NCI-H2227 (cell line): ENCODE measurements around the gene ABHD16B.
"Not testable (repeated sequence)": the region's sequence is repeated elsewhere in the genome, so short reads cannot be mapped to it uniquely, and the experiment has no call there.

ENCODE experiments used
- DNase-seq: peaks from one replicate; lab custom pipeline; 2025; ENCODE audit not compliant: unreplicated experiment; lab: John Stamatoyannopoulos, UW

ABHD16B gene

DNA sequence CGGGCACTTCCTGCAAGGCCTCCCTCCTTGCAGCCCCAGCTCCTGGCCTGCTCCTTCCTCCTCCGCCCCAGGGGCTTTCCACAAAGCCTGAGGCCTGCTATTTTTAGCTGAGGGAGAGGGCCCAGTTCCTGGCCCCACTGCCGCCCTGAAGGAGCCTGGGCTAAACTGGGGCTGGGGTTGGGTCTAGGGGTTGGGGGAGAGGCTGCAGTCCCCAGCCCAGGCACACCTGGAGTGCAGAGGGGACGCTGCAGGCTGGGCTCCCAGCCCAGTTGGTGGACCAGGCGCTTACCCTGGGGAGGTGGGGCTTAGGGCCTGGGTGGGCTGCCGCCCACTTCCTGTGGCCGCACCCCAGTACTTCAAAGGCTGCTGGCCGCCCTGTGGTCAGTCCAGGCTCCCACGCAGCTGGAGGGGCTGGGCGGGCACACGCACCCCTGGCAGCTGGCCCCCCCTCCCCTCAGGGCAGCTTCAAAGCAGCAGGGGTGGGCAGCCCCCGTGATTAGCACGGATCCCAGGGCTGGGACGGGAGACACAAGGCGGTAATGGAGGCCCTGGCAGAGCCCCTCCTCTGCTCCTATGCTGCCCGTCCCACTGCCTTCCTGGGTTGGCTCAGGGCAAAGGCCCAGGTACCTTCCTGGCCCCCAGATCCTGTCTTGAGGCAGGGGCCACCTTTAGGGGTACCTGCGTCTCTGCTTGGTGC lies 7.1 kb upstream of the ABHD16B start:
- no peak for DNase-seq

DNA sequence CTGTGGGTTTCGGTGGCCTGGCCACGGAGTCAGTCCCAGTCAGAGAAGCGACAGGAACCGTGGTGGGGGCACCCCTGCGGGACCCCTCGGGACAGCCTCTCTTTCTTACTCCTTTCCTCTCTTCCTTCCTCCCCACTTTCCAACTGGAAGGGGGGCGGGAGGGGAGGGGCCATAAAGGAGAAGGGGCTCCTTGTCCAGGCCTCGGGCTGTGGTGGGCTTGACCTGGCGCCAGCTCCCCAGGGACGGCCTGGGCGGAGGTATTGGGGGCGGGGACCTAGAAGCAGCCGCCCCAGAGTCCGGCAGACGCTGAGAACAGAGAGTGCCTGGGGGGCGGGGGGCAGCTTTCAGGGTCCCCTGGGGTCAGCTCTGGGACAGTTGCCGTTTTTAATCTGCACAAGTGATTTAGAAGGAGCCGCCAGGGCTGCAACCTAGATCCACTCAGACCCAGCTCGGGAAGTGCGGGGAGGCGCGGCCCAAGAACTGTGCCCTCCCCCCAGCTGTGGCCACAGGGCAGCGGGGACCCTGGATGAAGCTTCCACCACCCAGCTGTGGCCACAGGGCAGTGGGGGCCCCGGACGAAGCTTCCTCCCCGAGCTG lies 6.4 kb upstream of the ABHD16B start:
- DNase-seq: no peak

DNA sequence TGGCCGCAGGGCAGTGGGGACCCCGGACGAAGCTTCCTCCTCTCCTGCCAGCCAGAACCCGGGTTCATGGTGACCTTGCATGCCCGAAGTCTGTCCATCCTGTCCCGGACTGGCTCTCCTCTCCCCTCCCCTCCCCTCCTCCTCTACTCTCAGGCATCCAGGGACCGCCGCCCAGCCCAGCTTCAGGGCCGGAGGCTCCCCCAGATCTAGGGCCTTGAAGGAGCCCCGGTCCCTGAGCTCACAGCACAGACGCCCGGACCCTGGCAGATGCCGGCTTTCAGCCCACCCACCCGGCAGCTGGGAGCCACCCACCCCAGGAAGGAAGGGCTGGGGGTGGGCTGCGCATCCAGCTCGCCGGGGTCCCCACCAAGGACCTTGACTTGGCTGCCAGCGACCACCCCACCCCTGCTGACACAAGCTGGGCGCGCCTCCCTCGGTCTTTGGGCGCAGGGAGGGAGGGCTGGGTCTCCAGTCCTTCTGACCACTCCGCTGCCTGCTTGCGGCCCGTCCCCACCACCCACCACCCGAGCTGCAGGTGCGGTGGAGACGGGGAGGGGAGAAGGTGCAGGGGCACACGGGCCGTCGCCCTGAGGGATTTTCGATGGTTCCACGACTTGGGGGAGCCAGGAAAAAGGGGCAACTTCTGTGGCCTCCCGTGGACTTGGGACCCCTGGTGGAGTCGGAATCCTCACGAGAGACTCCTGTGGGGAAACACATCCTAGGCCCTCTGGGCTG lies 5.8 kb upstream of the ABHD16B start:
- no peak for DNase-seq

DNA sequence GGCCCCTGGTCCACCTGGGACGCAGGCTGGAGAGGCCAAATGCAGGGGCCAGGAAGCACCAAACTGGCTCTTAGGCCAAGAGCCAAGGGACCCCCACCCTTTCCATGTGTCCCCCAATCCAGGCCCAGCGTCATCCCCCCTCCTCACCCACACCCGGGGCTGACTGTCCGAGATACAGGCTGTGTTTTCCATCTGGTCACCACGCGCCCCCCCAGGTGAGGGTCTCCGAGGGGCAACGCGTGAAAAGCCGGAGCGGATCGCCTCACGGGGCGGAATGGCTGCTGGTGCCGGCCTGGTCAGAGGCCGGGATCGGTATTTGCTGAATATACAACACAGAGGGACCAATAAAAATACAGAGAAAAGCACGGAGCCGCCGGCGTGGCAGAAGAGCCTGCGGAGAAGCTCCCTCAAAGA lies 5.2 kb upstream of the ABHD16B start:
- no peak for DNase-seq

DNA sequence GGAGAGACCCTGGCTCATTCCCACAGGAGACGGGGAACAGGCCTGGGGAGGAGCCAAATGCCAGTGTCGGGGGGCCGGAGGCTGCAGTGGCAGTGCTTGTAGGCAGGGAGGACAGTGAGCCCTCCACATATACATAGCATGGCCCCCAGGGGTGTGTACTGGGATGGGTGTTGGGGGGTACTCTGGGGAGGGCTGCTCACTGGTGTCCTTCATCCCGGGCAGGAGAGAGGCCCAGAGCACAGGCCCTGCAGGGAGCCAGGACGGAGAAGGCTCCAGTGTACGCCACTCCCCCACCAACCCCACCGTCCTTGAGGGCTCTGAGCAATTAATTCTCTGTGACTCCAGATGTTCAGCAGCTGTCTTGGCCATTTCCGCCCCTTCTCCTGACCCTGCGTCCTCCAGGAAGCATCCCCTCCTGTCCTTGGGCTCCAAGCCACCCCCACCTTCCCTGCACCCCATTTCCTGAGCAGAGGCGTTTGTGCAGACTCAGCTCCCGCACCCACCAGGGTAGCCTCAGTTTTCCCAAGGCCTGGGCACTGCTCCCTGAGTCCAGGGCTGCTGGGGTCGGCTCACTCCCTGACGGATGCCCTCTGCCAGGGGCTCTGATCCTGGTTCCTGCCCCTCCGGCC lies 3.4 kb upstream of the ABHD16B start:
- DNase-seq: no peak

DNA sequence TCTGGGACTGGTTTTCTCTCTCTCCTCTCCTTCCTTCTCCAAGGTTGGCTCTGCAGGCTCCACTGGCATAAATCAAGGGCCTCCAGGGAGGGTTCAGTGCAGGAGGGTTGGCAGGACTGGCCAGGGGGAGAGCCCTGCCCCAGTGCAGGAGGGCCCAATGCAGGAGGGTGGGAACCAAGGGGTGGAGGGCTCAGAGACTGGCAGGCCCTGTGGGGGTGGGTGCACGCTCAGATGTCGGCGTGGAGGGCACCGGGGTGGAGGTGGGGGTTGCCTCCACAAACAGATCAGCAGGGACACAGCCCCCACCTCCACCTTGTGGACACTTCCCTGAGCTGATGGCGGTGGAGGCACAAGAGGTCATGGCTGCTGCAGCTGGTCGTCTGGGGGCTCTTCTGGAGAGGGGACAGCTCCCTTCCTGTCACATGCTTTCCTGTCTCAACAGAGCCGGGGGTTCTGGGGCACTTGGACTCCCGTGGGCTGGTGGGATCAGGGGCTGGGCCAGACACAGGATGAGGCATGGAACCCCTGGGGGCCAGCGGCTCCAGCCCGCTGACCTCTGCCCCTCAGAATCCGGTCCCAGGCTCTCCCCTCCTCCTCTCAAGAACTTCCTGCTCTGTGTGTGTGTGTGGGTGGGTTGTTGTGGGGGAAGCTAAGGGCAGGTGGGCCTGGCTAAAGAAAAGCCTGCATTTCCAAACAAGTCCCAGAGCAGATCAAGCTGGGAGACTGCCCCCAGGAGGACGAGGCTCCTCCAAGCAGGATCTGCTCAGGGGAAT lies 2.7 kb upstream of the ABHD16B start:
- peak; percentile 32 for DNase-seq

DNA sequence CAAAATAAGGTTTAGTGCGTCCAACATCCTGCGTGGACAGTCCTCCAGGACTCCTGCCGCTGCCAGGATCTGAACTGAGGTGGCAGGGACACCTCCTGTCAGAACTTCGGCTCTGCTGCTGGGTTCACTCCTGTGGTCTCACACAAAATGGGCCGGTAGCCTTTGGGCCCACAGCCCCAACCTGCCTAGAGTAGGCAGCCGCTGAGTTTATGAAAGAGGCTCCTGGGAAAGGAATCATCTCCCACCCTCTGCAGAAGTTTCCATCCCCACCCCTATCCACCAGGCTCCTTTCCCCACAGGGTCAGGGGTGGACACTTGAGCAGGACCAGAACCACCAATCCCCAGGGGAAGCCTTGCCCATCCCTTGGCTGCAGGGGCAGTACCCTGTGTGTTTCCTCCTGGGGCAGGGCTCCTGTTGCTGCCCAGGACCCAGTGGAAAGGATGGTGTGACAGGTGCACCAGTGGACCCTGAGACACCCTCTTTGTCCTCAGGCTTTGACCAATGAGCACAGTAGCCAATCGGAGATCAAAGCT lies 2.1 kb upstream of the ABHD16B start:
- no peak for DNase-seq

DNA sequence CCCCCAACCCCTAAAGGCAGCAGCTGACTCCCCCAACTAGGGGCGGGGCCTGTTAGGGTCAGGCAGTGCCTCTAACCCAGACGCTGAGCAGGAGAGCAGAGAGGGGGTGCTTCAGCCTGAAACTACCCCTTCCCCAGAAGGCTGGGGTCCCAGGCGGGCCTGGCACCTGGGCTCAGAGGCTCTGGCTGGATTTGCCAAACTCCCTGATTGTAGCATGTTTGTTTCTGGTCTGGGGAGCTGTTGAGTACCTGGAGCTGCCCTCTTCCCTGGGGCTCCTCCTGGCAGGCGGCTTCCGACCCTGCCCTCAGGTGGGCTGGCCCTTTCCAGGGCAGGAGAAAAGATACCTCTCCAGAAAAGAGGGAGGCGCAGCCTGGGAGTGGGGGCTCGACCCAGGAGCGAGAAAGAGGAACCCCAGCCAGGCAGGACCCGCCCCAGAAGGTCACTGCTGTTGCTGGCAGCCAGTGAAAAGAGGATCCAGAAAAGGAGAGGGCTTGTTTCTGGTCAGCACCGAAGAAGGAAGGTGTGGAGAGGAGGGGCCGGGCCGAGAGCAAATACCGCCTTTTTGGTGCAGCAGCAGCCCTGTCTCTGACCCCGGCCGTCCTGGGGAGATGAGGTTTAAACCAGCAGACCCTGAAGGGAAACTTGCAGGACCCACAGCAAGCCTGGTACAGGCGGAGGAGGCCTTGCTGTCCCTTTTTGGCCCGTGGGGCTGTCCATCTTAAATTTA lies 810 bp upstream of the ABHD16B start:
- DNase-seq: no peak

DNA sequence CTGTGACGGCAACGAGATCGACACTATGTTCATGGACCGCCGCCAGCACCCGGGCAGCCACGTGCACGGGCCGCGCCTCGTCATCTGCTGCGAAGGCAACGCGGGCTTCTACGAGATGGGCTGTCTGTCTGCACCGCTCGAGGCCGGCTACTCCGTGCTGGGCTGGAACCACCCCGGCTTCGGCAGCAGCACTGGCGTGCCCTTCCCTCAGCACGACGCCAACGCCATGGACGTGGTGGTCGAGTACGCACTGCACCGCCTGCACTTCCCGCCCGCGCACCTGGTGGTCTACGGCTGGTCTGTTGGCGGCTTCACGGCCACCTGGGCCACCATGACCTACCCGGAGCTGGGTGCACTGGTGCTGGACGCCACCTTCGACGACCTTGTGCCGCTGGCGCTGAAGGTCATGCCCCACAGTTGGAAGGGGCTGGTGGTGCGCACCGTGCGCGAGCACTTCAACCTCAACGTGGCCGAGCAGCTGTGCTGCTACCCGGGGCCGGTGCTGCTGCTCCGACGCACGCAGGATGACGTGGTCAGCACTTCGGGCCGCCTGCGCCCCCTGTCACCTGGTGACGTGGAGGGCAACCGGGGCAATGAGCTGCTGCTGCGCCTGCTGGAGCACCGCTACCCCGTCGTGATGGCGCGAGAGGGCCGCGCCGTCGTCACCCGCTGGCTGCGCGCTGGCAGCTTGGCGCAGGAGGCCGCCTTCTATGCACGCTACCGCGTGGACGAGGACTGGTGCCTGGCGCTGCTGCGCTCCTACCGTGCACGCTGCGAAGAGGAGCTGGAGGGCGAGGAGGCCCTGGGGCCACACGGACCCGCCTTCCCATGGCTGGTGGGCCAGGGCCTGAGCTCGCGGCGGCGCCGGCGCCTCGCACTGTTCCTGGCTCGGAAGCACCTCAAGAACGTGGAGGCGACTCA lies 943 bp downstream of the ABHD16B start:
- no peak for DNase-seq

DNA sequence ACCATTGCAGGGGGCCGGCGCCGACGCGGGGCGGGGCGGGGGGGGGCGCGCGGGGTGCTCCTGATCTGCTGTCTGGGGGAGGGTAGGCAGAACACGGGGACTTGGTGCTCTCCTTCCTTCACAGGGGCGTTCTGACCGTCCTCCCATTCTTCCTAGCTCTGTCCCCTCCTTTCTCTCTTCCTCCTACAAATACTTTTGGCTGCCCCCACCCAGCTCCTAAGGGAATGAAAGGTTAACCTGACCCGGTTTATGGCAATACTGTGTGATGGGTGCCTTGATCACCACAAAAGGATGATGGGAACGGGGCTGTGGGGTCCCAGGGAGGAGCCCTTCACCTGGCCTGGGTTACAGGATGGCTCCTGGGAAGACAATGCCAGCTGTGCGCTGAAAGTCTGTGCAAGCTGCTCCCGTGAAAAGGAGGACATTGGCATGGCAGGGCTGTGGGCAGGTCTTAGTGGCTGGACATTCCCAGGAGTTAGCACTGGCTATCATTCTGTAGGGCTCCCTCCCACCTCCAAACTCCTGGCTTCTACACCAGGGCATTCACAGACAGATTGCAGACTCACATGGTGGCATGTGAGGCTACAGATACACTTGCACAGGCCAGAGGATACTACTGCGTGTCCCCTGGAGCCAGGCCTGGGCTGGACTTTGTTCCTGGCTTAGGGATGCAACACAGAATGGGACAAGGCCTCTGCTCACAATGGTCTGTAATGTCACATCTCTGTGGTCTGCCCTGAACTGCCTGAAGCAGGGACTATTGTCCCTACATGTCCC lies 1.9 kb downstream of the ABHD16B start:
- no peak for DNase-seq

DNA sequence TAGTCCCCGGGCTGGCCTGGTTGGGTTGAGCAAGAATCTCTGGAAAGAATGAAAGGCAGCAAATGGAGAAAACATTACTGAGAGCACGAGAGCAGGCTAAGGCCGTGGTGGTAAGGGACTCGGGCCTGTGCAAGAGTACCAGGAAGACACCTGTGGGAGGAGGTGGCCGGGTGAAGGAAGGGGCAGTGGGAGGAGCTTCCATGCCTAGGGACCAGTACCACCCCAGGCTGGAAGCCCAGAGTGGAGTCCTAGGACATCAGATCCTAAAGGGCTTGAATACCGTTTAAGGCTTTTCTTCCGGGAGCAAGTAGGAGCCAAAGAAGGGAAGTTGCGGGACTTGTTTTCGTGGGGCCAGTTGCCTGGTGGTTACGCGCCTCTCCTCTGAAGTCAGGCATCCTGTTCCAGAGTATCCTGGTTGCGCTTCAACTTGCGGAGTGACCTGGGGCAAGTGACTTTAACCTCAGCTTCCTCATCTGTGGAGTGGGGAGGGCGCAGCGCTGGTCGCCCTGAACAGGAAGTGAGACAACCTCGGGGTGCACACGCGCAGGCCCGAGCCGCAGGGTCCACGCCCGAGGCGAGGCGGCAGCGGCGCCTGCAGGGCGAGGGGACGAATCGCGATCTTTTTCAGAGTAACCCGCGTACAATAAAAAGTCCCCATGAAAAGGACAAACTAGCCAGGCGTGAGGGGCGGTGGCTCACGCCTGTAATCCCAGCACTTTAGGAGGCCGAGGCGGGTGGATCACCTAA lies 2.7 kb downstream of the ABHD16B start:
- DNase-seq: peak; percentile 88

DNA sequence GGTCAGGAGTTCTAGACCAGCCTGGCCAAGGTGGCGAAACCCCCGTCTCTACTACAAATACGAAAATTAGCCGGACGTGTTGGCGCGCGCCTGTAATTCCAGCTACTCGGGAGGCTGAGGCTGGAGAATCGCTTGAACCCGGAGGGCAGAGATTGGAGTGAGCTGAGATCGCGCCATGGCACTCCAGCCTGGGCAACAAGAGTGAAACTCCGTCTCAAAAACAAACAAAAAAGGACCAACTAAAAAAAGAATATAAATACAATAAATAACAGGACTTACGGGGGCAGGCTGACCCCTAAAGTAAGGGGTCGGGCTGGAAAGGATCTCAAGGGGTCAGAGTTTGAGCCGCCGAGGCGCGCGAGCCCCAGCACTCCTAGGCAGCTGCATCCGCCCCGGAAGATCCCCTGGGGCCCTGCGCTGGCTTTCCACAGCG lies 3.3 kb downstream of the ABHD16B start:
- DNase-seq: no peak

DNA sequence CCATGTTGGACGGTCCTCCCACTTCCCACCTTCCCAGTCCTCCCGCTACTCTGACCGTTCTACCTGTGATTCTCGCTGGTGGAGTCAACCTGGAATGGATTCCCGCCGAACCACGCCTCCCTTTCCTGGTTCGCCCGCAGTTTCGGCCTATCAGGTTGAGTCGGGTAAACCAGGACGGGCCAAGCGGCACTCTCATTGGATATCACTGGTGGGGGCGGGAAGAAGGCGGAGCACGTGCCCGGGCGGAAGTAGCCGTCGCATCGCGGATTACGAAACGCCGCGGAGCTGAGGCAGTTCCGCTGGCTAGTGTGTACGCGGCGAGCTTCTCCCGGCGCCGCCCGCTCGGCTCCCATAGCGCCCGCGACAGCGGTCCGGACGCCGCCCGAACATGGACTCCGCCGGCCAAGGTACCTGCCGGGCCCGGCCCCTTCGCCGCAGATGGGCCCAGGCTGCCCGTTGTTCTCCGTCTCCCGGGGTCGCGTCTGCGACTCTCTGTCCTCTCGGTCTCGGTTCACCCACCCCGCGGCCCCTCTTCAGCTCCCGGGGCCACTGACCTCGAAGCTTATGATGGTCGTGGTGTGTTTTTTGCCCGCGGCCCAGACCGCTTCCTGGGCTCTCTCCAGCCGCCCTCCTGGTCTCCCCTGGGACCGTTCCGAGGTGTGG lies 3.8 kb downstream of the ABHD16B start, which contains the start of gene TPD52L2:
Gene TPD52L2 (plus strand): TSS at position 293 of the 663 bp plus-strand sequence. CDS start 96 bp downstream, at position 389.
- DNase-seq: peak; percentile 100

DNA sequence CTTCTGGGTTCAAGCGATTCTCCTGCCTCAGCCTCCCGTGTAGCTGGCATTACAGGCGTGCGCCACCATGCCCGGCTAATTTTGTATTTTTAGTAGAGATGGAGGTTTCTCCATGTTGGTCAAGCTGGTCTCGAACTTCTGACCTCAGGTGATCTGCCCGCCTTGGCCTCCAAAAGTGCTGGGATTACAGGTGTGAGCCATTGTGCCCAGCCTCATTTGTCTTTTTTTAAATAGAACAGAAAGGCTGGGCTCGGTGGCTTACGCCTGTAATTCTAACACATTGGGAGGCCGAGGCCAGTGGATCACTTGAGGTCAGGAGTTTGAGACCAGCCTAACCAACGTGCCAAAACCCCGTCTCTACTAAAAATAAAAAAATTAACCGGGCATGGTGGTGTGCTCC lies 5.7 kb downstream of the ABHD16B start:
- DNase-seq: not testable (repeated sequence)

DNA sequence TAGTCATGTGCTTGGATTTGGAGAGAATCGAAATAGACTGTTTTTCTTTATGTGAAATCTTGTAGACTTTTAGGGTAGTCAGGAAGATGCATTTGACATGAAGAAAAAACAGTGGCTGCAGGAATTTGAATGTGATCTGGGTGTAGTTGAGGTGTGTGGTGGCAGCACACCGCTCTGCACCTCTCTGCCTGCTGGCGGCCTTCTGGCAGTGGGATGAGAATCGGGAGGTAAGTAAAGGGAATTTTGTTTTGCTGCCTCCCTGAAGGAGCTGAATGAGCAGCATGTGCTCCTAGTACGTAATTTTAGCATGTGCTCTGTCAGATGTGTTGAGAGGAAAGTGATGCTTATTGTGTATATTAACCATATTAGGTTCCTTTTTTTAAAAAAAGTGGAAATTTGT lies 7.0 kb downstream of the ABHD16B start:
- DNase-seq: no peak

DNA sequence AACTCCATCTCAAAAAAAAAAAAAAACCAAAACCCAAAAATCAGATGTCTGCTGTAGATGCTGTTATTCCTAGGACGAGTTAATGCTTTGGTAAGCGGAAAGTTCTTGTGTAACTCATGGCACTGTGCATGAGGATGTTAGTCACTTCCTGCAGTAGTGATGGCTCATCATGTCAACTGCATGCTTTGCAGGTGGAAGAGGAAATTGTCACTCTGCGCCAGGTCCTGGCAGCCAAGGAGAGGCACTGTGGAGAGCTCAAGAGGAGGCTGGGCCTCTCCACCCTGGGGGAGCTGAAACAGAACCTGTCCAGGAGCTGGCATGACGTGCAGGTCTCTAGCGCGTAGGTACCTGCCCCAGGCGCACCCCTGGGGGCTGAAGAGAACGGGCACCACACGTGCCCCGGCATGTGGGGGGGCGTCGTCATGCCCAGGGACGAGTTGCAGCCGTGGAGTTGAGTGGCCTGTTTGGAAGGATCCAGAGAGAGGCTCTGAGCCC lies 12.2 kb downstream of the ABHD16B start:
- DNase-seq: no peak

DNA sequence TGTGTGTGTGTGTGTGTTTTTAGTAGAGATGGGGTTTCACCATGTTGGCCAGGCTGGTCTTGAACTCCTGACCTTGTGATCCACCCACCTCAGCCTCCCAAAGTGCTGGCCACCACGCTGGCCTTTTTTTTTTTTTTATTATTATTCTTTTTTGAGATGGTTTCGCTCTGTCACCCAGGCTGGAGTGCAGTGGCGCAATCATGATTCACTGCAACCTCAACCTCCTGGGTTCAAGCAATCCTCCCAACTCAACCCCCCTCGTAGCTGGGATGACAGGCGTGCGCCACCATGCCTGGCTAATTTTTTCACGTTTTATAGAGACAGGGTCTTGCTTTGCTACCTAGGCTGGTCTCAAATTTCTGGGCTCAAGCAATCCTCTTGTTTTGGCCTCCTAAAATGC lies 12.9 kb downstream of the ABHD16B start:
- not testable (repeated sequence) for DNase-seq
